Measurements from ENCODE around the gene PPFIA2. TPM values are rescaled to one million over a fixed set of nuclear protein-coding genes. Genes with fewer than 3 reads are reported as not detected.

PPFIA2 gene
- total RNA-seq, 6 experiments from 2014 or later = 0.12 to 1.2 (median 0.56) TPM; not detected in 2

- TF ChIP-seq, protein P1, sequence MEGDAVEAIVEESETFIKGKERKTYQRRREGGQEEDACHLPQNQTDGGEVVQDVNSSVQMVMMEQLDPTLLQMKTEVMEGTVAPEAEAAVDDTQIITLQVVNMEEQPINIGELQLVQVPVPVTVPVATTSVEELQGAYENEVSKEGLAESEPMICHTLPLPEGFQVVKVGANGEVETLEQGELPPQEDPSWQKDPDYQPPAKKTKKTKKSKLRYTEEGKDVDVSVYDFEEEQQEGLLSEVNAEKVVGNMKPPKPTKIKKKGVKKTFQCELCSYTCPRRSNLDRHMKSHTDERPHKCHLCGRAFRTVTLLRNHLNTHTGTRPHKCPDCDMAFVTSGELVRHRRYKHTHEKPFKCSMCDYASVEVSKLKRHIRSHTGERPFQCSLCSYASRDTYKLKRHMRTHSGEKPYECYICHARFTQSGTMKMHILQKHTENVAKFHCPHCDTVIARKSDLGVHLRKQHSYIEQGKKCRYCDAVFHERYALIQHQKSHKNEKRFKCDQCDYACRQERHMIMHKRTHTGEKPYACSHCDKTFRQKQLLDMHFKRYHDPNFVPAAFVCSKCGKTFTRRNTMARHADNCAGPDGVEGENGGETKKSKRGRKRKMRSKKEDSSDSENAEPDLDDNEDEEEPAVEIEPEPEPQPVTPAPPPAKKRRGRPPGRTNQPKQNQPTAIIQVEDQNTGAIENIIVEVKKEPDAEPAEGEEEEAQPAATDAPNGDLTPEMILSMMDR (IDR thresholded peaks at IDR 0.05) = no peak
- TF ChIP-seq POLR2A (IDR thresholded peaks at IDR 0.05) = no peak
- no peak for ATAC-seq
- WGBS (ENCODE audit: insufficient coverage, low coverage, low lambda C conversion rate, missing lambda C conversion rate) = 15% methylated on average over 1 of the region's 1 CpG
Observed at GRCh38 chr12:81722004-81722403, 37.1 kb downstream of the PPFIA2 start.

DNA sequence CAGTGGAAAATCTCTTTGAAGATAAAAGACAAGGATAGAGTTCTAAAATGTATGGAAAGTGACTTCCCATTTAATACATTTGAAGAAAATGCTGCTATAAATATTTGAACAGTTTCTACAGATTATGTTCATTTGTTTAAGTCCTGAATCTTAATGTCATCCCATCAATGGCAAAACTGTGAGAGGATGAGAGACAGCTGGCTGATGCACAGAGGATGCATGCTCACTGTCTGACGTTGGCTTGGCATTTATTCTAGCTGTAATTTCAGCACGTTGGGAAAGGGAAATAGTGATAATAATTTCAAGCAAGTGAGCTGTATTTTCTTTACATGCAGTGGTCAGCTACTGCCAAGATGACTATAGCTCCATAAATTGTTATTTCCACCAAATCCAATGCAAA is 40.5 kb downstream of the PPFIA2 start:
- Histone ChIP-seq H3K27ac (no peak overlapping the region), H3K4me3 (no peak overlapping the region), H3K4me1 (no peaks in the 10 kb centered on the region), H3K27me3 (no peaks in the 10 kb centered on the region), H3K9me3 (no peaks in the 10 kb centered on the region), H3K36me3 (no peaks in the 10 kb centered on the region)
- TF ChIP-seq POLR2A (IDR thresholded peaks at IDR 0.05) = no peak
- TF ChIP-seq, protein P1 (IDR thresholded peaks at IDR 0.05) = no peak
- ATAC-seq (no peak), DNase-seq (no peak)
- intact Hi-C loops (cut with DNase I) = no loop called here
- WGBS (ENCODE audit: insufficient coverage, low coverage, low lambda C conversion rate, missing lambda C conversion rate) = 18% methylated on average over 2 of the region's 2 CpGs

More at GRCh38 chr12:81722004-81722403, 37.1 kb downstream of the PPFIA2 start:
- intact Hi-C loops (cut with DNase I) = no loop called here
- H3K9me3 ChIP-seq = no peaks in the 10 kb centered on the region
- H3K4me3 ChIP-seq = no peak overlapping the region
- no peak for DNase-seq
- no peaks in the 10 kb centered on the region for H3K36me3 ChIP-seq
- no peak overlapping the region for H3K27ac ChIP-seq
- no peaks in the 10 kb centered on the region for H3K27me3 ChIP-seq
- H3K4me1 ChIP-seq = no peaks in the 10 kb centered on the region

GRCh38 chr12:81712536-81712935 is 46.6 kb downstream of the PPFIA2 start:
- Histone ChIP-seq H3K9me3 (no peaks in the 10 kb centered on the region), H3K36me3 (no peaks in the 10 kb centered on the region), H3K27me3 (no peaks in the 10 kb centered on the region), H3K4me1 (no peaks in the 10 kb centered on the region), H3K27ac (no peak overlapping the region), H3K4me3 (no peak overlapping the region)
- intact Hi-C loops (cut with DNase I) = no loop called here
- no peak for ATAC-seq
- TF ChIP-seq POLR2A (IDR thresholded peaks at IDR 0.05) = no peak
- TF ChIP-seq, protein P1 (IDR thresholded peaks at IDR 0.05) = no peak
- WGBS (ENCODE audit: insufficient coverage, low coverage, low lambda C conversion rate, missing lambda C conversion rate) = 52% methylated on average over 3 of the region's 3 CpGs
- DNase-seq = no peak

- H3K27me3 ChIP-seq = no peaks in the 10 kb centered on the region
- no peaks in the 10 kb centered on the region for H3K9me3 ChIP-seq
- no peak overlapping the region for H3K4me3 ChIP-seq
- WGBS (ENCODE audit: insufficient coverage, low coverage, low lambda C conversion rate, missing lambda C conversion rate) = 31% methylated on average over 1 of the region's 1 CpG
- H3K36me3 ChIP-seq = no peaks in the 10 kb centered on the region
- no peak for ATAC-seq
- intact Hi-C loops (cut with DNase I) = no loop called here
- no peak overlapping the region for H3K27ac ChIP-seq
- no peaks in the 10 kb centered on the region for H3K4me1 ChIP-seq
- TF ChIP-seq POLR2A (IDR thresholded peaks at IDR 0.05) = no peak
- TF ChIP-seq, protein P1 (IDR thresholded peaks at IDR 0.05) = no peak
- DNase-seq = no peak
Observed at GRCh38 chr12:81705586-81705985, 53.6 kb downstream of the PPFIA2 start.

DNA sequence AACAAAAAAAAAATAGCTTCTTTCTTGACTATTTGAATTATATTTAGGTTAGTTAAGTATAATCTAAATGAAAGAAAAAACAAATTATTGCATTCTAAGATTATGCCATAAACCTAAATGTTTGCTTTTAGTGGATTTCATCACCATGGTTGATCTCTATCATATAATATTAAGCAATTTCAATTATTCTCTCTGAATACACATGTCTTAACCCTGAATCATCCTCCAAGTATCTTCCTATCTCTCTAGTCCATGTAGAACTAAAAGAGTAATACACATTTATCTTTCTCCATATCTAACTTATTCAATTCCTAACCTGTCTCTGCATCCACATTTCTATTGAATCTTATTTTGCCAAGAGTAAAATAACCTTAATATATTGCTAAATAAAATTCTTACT is 59.6 kb downstream of the PPFIA2 start:
- ATAC-seq (no peak), DNase-seq (no peak)
- no peaks in the 10 kb centered on the region for H3K36me3 ChIP-seq
- no peak overlapping the region for H3K4me3 ChIP-seq
- no peak for TF ChIP-seq POLR2A (IDR thresholded peaks at IDR 0.05)
- TF ChIP-seq, protein P1 (IDR thresholded peaks at IDR 0.05) = no peak
- intact Hi-C loops (cut with DNase I) = no loop called here
- H3K27me3 ChIP-seq = no peaks in the 10 kb centered on the region
- H3K9me3 ChIP-seq = no peaks in the 10 kb centered on the region
- no peak overlapping the region for H3K27ac ChIP-seq
- no peaks in the 10 kb centered on the region for H3K4me1 ChIP-seq
